ENCODE measurements around the gene SPOCD1.

SPOCD1 gene

GRCh38 chr1:31769720-31770390 lies 46.0 kb downstream of the SPOCD1 start:
- DNase-seq, result no peak

GRCh38 chr1:31768939-31769704 lies 46.7 kb downstream of the SPOCD1 start:
- DNase-seq, result no peak

GRCh38 chr1:31768407-31768907 lies 47.4 kb downstream of the SPOCD1 start:
- DNase-seq, result no peak

GRCh38 chr1:31767225-31767624 lies 48.6 kb downstream of the SPOCD1 start:
- DNase-seq, result no peak

GRCh38 chr1:31765516-31765915 lies 50.3 kb downstream of the SPOCD1 start:
- DNase-seq, result no peak

- DNase-seq, result peak; percentile 40
These were observed 50.8 kb downstream of the SPOCD1 start for GRCh38 chr1:31765041-31765467.

- peak; percentile 40 for DNase-seq
These were observed 51.3 kb downstream of the SPOCD1 start, which contains the start of gene ADGRB2 for GRCh38 chr1:31764312-31765040. TSS of gene ADGRB2 (minus strand) at chr1:31764340. CDS start at chr1:31757221, 7,119 bp downstream.

GRCh38 chr1:31763671-31764311 lies 52.0 kb downstream of the SPOCD1 start:
- DNase-seq, result peak; percentile 49

- peak; percentile 82 for DNase-seq
These were observed 52.8 kb downstream of the SPOCD1 start for GRCh38 chr1:31762726-31763670.

- DNase-seq, result no peak
These were observed 53.5 kb downstream of the SPOCD1 start for GRCh38 chr1:31762323-31762722.

- no peak for DNase-seq
These were observed 53.9 kb downstream of the SPOCD1 start for GRCh38 chr1:31761883-31762282.

- DNase-seq, result peak; percentile 83
These were observed 55.1 kb downstream of the SPOCD1 start for GRCh38 chr1:31760471-31761470.

- DNase-seq, result no peak
These were observed 56.4 kb downstream of the SPOCD1 start for GRCh38 chr1:31759298-31760023.

GRCh38 chr1:31758823-31759222 lies 57.0 kb downstream of the SPOCD1 start:
- DNase-seq, result no peak

GRCh38 chr1:31757989-31758388 lies 57.8 kb downstream of the SPOCD1 start:
- no peak for DNase-seq

GRCh38 chr1:31757204-31757679 lies 58.6 kb downstream of the SPOCD1 start:
- no peak for DNase-seq

GRCh38 chr1:31756578-31756977 lies 59.2 kb downstream of the SPOCD1 start:
- no peak for DNase-seq

- no peak for DNase-seq
These were observed 59.9 kb downstream of the SPOCD1 start for GRCh38 chr1:31755850-31756492.

- DNase-seq, result no peak
These were observed 60.6 kb downstream of the SPOCD1 start for GRCh38 chr1:31755197-31755611.

Measured in CD4-positive, alpha-beta T cell treated with Interleukin-17A for 4 hours (primary cell).